Brain pericyte (primary cell): Measurements from ENCODE around the gene UPK3B.
"Not testable (repeated sequence)": the region's sequence is repeated elsewhere in the genome, so short reads cannot be mapped to it uniquely, and the experiment has no call there.

Experiments
- DNase-seq: peaks from one replicate; pipeline ENCODE4 v3.0.0-alpha.2; 2012; ENCODE audit warnings: low read depth, low spot score

The UPK3B gene

GRCh38 chr7:76513817-76514799 is 3.8 kb downstream of the UPK3B start:
- no peak for DNase-seq

- no peak for DNase-seq
Observed at GRCh38 chr7:76514926-76515771, 4.8 kb downstream of the UPK3B start.

GRCh38 chr7:76515999-76516443 is 5.7 kb downstream of the UPK3B start:
- no peak for DNase-seq

GRCh38 chr7:76516932-76517331 is 6.6 kb downstream of the UPK3B start:
- not testable (repeated sequence) for DNase-seq

- not testable (repeated sequence) for DNase-seq
Observed at GRCh38 chr7:76526183-76526582, 15.8 kb downstream of the UPK3B start.

- not testable (repeated sequence) for DNase-seq
Observed at GRCh38 chr7:76531643-76532042, 21.3 kb downstream of the UPK3B start.

- DNase-seq: not testable (repeated sequence)
Observed at GRCh38 chr7:76543197-76543596, 32.8 kb downstream of the UPK3B start, which contains the start of gene SPDYE16. SPDYE16 (minus strand) TSS chr7:76543297; CDS start chr7:76541459, 1,838 bp downstream.

GRCh38 chr7:76549025-76549854 is 38.9 kb downstream of the UPK3B start:
- DNase-seq: peak; percentile 51

GRCh38 chr7:76549855-76550248 is 39.5 kb downstream of the UPK3B start:
- DNase-seq: not testable (repeated sequence)

GRCh38 chr7:76551992-76552391 is 41.6 kb downstream of the UPK3B start:
- DNase-seq: not testable (repeated sequence)

- not testable (repeated sequence) for DNase-seq
Observed at GRCh38 chr7:76559685-76560084, 49.3 kb downstream of the UPK3B start.

- not testable (repeated sequence) for DNase-seq
Observed at GRCh38 chr7:76560157-76560556, 49.8 kb downstream of the UPK3B start.

- DNase-seq: not testable (repeated sequence)
Observed at GRCh38 chr7:76561342-76561741, 51.0 kb downstream of the UPK3B start.

- DNase-seq: not testable (repeated sequence)
Observed at GRCh38 chr7:76565001-76565400, 54.6 kb downstream of the UPK3B start.
